Liver (tissue), 9 donors: ENCODE data around the gene TM7SF3. TPM values are rescaled to one million over a fixed set of nuclear protein-coding genes. Genes with fewer than 3 reads are reported as not detected.
"Not testable (repeated sequence)": the region's sequence is repeated elsewhere in the genome, so short reads cannot be mapped to it uniquely, and the experiment has no call there.

Experiments
- DNase-seq: peaks from one replicate; pipeline ENCODE4 v3.0.0-alpha.2; 2017; ENCODE audit warnings: low spot score
- H3K27ac ChIP-seq, 2 donors: one replicate each; pipeline ENCODE4 v1.7.0; 2013; ENCODE audit warnings: inconsistent platforms in 2 of 2, low read length in 2 of 2, control low read depth in 1 of 2, low read depth in 1 of 2, mild to moderate bottlenecking in 1 of 2
- H3K27me3 ChIP-seq, 4 donors: one replicate each; pipeline versions ENCODE4 v1.6.1 to v1.7.0; 2013; ENCODE audit warnings: low read length in 3 of 4, inconsistent platforms in 1 of 4, mild to moderate bottlenecking in 1 of 4, moderate library complexity in 1 of 4; ENCODE audit not compliant: control insufficient read depth in 4 of 4, insufficient read depth in 4 of 4
- H3K36me3 ChIP-seq, 4 donors: one replicate each; pipeline versions ENCODE4 v1.6.1 to v1.7.0; 2013; ENCODE audit warnings: low read length in 3 of 4, mild to moderate bottlenecking in 3 of 4, low read depth in 1 of 4, moderate library complexity in 1 of 4; ENCODE audit not compliant: control insufficient read depth in 4 of 4, insufficient read depth in 3 of 4
- H3K4me1 ChIP-seq, 4 donors: one replicate each; pipeline versions ENCODE4 v1.6.1 to v1.7.0; 2013; ENCODE audit warnings: low read length in 3 of 4, mild to moderate bottlenecking in 3 of 4, moderate library complexity in 1 of 4; ENCODE audit not compliant: control insufficient read depth in 4 of 4, insufficient read depth in 4 of 4
- H3K4me3 ChIP-seq, 3 donors: one replicate each; pipeline versions ENCODE4 v1.6.1 to v1.7.0; 2013; ENCODE audit warnings: low read length in 3 of 3, control low read depth in 1 of 3, low read depth in 1 of 3, mild to moderate bottlenecking in 1 of 3
- H3K9ac ChIP-seq, 2 donors: one replicate each; pipeline ENCODE4 v1.7.0; 2013; ENCODE audit warnings: low read length in 2 of 2, mild to moderate bottlenecking in 2 of 2, moderate library complexity in 2 of 2, control low read depth in 1 of 2, low read depth in 1 of 2
- H3K9me3 ChIP-seq, 4 donors: one replicate each; pipeline versions ENCODE4 v1.6.1 to v1.7.0; 2013; ENCODE audit warnings: low read length in 3 of 4; ENCODE audit not compliant: control insufficient read depth in 4 of 4
- EGR1 ChIP-seq, 2 donors: IDR thresholded peaks; 2 replicates each; pipeline ENCODE4 v1.6.1; 2016 to 2018; ENCODE audit warnings: antibody characterized with exemption in 2 of 2, low read depth in 2 of 2
- FOXA2 ChIP-seq: IDR thresholded peaks from 2 replicates; pipeline ENCODE4 v1.6.1; 2016; ENCODE audit warnings: antibody characterized with exemption
- GABPA ChIP-seq, 2 donors: IDR thresholded peaks in 1 of 2; conservative IDR thresholded peaks in 1 of 2; 2 replicates each; pipeline ENCODE4 v1.6.1; 2016; ENCODE audit warnings: antibody characterized with exemption in 2 of 2, mild to moderate bottlenecking in 1 of 2, moderate library complexity in 1 of 2
- HNF4A ChIP-seq, 2 donors: conservative IDR thresholded peaks; 2 replicates each; pipeline ENCODE4 v1.6.1; 2016; ENCODE audit warnings: antibody characterized with exemption in 2 of 2, mild to moderate bottlenecking in 2 of 2
- HNF4G ChIP-seq: IDR thresholded peaks from 2 replicates; pipeline ENCODE4 v1.6.1; 2016; ENCODE audit warnings: antibody characterized with exemption
- JUND ChIP-seq, 2 donors: IDR thresholded peaks; 2 replicates each; pipeline ENCODE4 v1.6.1; 2016; ENCODE audit warnings: antibody characterized with exemption in 2 of 2
- NR2F2 ChIP-seq: IDR thresholded peaks from 2 replicates; pipeline ENCODE4 v1.6.1; 2016; ENCODE audit warnings: antibody characterized with exemption
- RAD21 ChIP-seq, 2 donors: IDR thresholded peaks; 2 replicates each; pipeline ENCODE4 v1.6.1; 2016; ENCODE audit warnings: antibody characterized with exemption in 2 of 2, mild to moderate bottlenecking in 2 of 2
- RXRA ChIP-seq, 2 donors: IDR thresholded peaks; 2 replicates each; pipeline ENCODE4 v1.6.1; 2017 to 2018; ENCODE audit warnings: antibody characterized with exemption in 2 of 2, mild to moderate bottlenecking in 1 of 2
- SP1 ChIP-seq: IDR thresholded peaks from 2 replicates; pipeline ENCODE4 v1.6.1; 2018; ENCODE audit warnings: antibody characterized with exemption, mild to moderate bottlenecking
- TAF1 ChIP-seq: conservative IDR thresholded peaks from 2 replicates; pipeline ENCODE4 v1.6.1; 2016; ENCODE audit warnings: antibody characterized with exemption, mild to moderate bottlenecking
- YY1 ChIP-seq: IDR thresholded peaks from 2 replicates; pipeline ENCODE4 v1.6.1; 2016; ENCODE audit warnings: antibody characterized with exemption, mild to moderate bottlenecking
- WGBS: extraction: QIAGEN DNeasy Blood & Tissue Kit; methylation state at CpG from one replicate; pipeline ENCODE4 v1.1.7; 2013; 5-methylcytosine and 5-hydroxymethylcytosine counted together
- polyA plus RNA-seq, 2 donors: library from polyadenylated mRNA; stranded (reverse) in 1 of 2; unstranded in 1 of 2; fragments of 200-250 nt in 1 of 2; fragments of >200 nt in 1 of 2; fragmentation: Nextera tagmentation in 1 of 2; extraction: Ambion mirVana in 1 of 2; gene quantifications; one replicate each; pipeline versions ENCODE4 v1.2.1 to v1.2.3, GENCODE V29; 2013 to 2015
- total RNA-seq, 2 donors: library from RNA; depleted of rRNA; stranded (reverse); fragments of >200 nt; gene quantifications; one replicate each; pipeline ENCODE4 v1.2.3, GENCODE V29; 2014
- TF ChIP-seq, protein P1 (sequence below): IDR thresholded peaks from 2 replicates; pipeline ENCODE4 v1.6.1; 2016; ENCODE audit warnings: antibody characterized with exemption
- TF ChIP-seq, protein P2 (sequence below): IDR thresholded peaks from 2 replicates; pipeline ENCODE4 v1.6.1; 2016; ENCODE audit warnings: antibody characterized with exemption
- donor health status: healthy.
- donor health status: healthy.
- donor health status: healthy.
- donor health status: healthy.
- donor health status: healthy.

The TM7SF3 gene
- total and polyA plus RNA-seq, 4 donors: 21.5 to 60.8 (median 44.6) TPM

DNA sequence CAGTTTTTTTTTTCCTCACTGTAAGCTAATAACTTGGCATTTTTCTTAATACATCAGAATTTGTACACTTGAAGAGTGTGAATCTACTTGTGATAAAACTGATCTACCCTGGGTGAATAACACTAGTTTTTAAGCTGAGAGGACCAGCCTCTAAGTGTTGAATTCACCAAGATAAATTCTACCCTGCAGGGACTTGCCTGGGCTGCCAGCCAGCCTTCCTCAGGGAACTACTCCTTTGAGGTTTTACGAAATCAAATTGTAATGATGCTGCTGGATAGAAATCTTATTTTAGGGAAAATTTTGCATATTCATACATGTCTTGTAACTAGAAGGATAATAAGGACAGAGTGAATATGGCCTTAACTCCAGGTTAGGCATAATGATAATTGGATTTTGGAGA, 10.1 kb upstream of the TM7SF3 start:
- 85% methylated on average over 1 of the region's 1 CpG for WGBS
- Histone ChIP-seq H3K9ac (no peak overlapping the region), H3K4me3 (no peak overlapping the region), H3K4me1 (peaks cover 5 to 11% (median 7%) of the 10 kb centered on the region in 4 donors), H3K36me3 (peaks cover 0 to 18% (median 14%) of the 10 kb centered on the region in 4 donors), H3K27ac (no peak overlapping the region), H3K27me3 (no peaks in the 10 kb centered on the region), H3K9me3 (no peaks in the 10 kb centered on the region)
- no peak for DNase-seq
- TF ChIP-seq, protein P1, sequence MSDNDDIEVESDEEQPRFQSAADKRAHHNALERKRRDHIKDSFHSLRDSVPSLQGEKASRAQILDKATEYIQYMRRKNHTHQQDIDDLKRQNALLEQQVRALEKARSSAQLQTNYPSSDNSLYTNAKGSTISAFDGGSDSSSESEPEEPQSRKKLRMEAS: no peak
- TF ChIP-seq TAF1 (no peak), NR2F2 (no peak), YY1 (no peak), SP1 (no peak), FOXA2 (no peak), HNF4A (conservative IDR thresholded peaks at IDR 0.05) (no peak), JUND (IDR thresholded peaks at IDR 0.05) (no peak), RXRA (IDR thresholded peaks at IDR 0.05) (no peak)

DNA sequence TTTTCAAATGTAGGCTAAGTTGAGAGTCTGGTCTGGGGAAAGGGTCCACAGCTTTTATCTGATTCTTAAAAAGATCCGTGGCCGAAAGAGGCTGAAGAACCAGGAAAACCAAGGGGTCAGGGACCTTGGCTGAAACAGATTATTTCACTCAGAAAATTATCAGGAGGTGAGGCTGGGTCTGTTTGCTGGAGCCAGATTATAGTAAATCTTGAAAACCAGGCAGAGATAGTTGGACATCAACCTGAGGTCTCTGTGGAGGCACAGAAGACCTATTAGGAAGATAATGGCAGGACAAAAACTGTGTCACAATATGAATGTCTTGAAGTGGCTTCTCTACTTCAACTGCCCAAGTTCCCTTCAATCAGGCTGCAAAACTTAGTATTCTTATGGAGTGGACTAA, 6.6 kb upstream of the TM7SF3 start:
- DNase-seq: no peak
- Histone ChIP-seq H3K4me1 (peaks cover 5 to 11% (median 7%) of the 10 kb centered on the region in 4 donors), H3K27ac (no peak overlapping the region), H3K4me3 (no peak overlapping the region), H3K9ac (no peak overlapping the region), H3K36me3 (no peaks in the 10 kb centered on the region), H3K27me3 (no peaks in the 10 kb centered on the region), H3K9me3 (no peaks in the 10 kb centered on the region)
- TF ChIP-seq EGR1 (IDR thresholded peaks at IDR 0.05; ENCODE audit: low read depth in 2 of 2) (no peak), RXRA (IDR thresholded peaks at IDR 0.05) (no peak), HNF4G (no peak), NR2F2 (no peak), TAF1 (no peak), FOXA2 (no peak), SP1 (no peak), JUND (IDR thresholded peaks at IDR 0.05) (no peak), GABPA (IDR thresholded peaks at IDR 0.05 in 1 of 2, conservative IDR thresholded peaks at IDR 0.05 in 1 of 2) (no peak)
- TF ChIP-seq, protein P2, sequence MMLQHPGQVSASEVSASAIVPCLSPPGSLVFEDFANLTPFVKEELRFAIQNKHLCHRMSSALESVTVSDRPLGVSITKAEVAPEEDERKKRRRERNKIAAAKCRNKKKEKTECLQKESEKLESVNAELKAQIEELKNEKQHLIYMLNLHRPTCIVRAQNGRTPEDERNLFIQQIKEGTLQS: no peak
- TF ChIP-seq, protein P1: no peak
- WGBS: 76% methylated on average over 2 of the region's 2 CpGs

DNA sequence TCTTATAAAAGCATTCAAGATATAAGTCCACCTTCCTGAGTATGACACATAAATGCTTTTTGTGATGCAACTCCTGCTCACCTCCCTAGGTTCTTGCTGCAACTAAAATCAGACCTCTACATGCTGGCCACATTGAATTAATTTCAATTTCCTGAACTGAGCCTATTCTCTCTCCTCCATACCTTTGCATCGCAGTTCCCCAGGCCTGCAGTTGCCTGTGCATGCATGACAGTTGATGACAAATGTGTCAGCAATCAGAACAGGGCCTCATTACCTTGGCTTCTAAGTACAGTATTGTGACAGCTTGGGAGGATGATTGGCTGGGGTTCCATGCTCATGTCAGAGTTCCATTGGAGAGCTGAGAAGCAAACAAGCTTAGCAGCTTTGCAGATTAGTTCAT, 3.9 kb upstream of the TM7SF3 start:
- TF ChIP-seq YY1 (no peak), RAD21 (IDR thresholded peaks at IDR 0.05) (no peak), GABPA (IDR thresholded peaks at IDR 0.05 in 1 of 2, conservative IDR thresholded peaks at IDR 0.05 in 1 of 2) (no peak), JUND (IDR thresholded peaks at IDR 0.05) (no peak), HNF4G (no peak), EGR1 (IDR thresholded peaks at IDR 0.05; ENCODE audit: low read depth in 2 of 2) (no peak), RXRA (IDR thresholded peaks at IDR 0.05) (no peak)
- Histone ChIP-seq H3K9me3 (no peaks in the 10 kb centered on the region), H3K27me3 (no peaks in the 10 kb centered on the region), H3K4me1 (peaks cover 1 to 20% (median 14%) of the 10 kb centered on the region in 4 donors), H3K36me3 (no peaks in the 10 kb centered on the region), H3K4me3 (no peak overlapping the region), H3K9ac (no peak overlapping the region), H3K27ac (no peak overlapping the region)
- 86% methylated on average over 1 of the region's 1 CpG for WGBS
- no peak for DNase-seq

DNA sequence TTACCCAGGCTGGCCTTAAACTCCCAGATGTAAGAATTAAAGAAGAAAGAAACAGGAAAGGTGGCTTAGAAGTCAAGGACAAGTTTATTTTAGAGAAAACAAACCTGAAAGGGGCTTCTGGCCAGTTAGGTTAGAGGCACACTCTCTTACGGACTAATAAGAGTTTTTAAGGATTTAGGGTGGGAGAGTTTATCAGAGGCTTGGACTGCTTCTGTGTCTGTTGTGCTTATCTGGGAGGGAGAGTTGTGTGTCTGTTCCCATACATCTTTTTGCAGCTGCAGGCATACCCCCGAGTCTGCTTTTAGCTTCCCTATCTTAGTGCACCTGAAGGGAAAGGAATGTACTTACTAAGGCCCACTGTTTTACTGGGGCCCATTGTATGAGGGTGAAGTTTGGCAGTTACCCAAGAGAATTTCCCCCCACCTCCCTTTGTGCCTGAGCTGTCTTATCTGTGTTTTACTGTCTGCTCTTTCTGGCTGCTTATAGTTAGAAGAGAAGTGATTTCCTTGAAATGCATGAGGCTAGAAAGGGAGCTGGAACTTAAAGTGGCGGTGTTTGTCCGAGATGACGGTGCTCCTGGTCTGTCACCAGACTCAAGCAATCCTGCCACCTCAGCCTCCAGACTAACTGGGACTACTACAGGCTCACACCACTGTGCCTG, 3.1 kb upstream of the TM7SF3 start:
- H3K9ac ChIP-seq, H3K36me3 ChIP-seq, DNase-seq, H3K27ac ChIP-seq, H3K9me3 ChIP-seq, H3K27me3 ChIP-seq, H3K4me3 ChIP-seq: not testable (repeated sequence)
- WGBS: 75% methylated on average over 5 of the region's 5 CpGs
- H3K4me1 ChIP-seq: peaks cover 1 to 23% (median 15%) of the 10 kb centered on the region in 4 donors
